Left colon (tissue), 2 donors: ENCODE data around the gene TNXB. TPM values are rescaled to one million over a fixed set of nuclear protein-coding genes. Genes with fewer than 3 reads are reported as not detected.
"Not testable (repeated sequence)": the region's sequence is repeated elsewhere in the genome, so short reads cannot be mapped to it uniquely, and the experiment has no call there.

ENCODE experiments used
- ATAC-seq: fragments of 200-7000 bp; cut with Tn5 transposase; one replicate; pipeline ENCODE4 v1.9.1; 2020; ENCODE audit warnings: mild to moderate bottlenecking, moderate library complexity
- DNase-seq, 2 donors: peaks; one replicate each; pipeline ENCODE4 v3.0.0-alpha.2; 2020
- intact Hi-C, 2 donors: fragments of 100-400 bp; cut with DNase I in 1 of 2; cut with micrococcal nuclease in 1 of 2; formaldehyde crosslinking; loops; one replicate each; pipeline versions ENCODE4 v1.11.2 to v1.14.0; 2022; cut with DNase I, micrococcal nuclease
- total RNA-seq, 2 donors: library from RNA; stranded (reverse); fragmentation: NEBNext Ultra II Directional; extraction: Animal tissue kit (Norgen Biotek cat#: 25700); gene quantifications; one replicate each; pipeline ENCODE4 v1.2.1, GENCODE V29; 2021
- donor health status: DM: no; HTN: no; CAD: no.
- donor health status: DM: yes; HTN: yes; CAD: no.

TNXB gene
- total RNA-seq, 2 donors from 2014 or later = 19.4 to 35.9 TPM

- DNase-seq (peak; percentile 82 to 88), ATAC-seq (peak; percentile 94)
- intact Hi-C loops = loop anchor here in 1 of 2 donors (5.0 to 10.0 kb wide), 2 partner anchors 76 to 123 kb away; partner anchors contain the start of genes GPSM3 and PBX2
Measured at GRCh38 chr6:32118782-32119628, 9.9 kb upstream of the TNXB start.

- ATAC-seq = no peak
- DNase-seq = no peak
- intact Hi-C loops = loop anchor here in 1 of 2 donors (5.0 to 10.0 kb wide), 2 partner anchors 77 to 125 kb away; partner anchors contain the start of genes GPSM3 and PBX2
Measured at GRCh38 chr6:32117461-32117860, 8.3 kb upstream of the TNXB start.

- DNase-seq = no peak
- ATAC-seq = no peak
- intact Hi-C loops = loop anchor here in 1 of 2 donors (5.0 to 10.0 kb wide), 2 partner anchors 78 to 126 kb away; partner anchors contain the start of genes GPSM3 and PBX2
Measured at GRCh38 chr6:32116674-32117073, 7.5 kb upstream of the TNXB start.

GRCh38 chr6:32115623-32116022, 6.5 kb upstream of the TNXB start:
- intact Hi-C loops = loop anchor here in 1 of 2 donors (5.0 to 10.0 kb wide), 2 partner anchors 79 to 127 kb away; partner anchors contain the start of genes GPSM3 and PBX2
- ATAC-seq = no peak

GRCh38 chr6:32114796-32115195, 5.7 kb upstream of the TNXB start:
- intact Hi-C loops = loop anchor here in 1 of 2 donors (5.0 to 10.0 kb wide), 2 partner anchors 80 to 128 kb away; partner anchors contain the start of genes GPSM3 and PBX2
- no peak for ATAC-seq
- DNase-seq = no peak

More at GRCh38 chr6:32115623-32116022, 6.5 kb upstream of the TNXB start:
- no peak for DNase-seq

- intact Hi-C loops = loop anchor here in 1 of 2 donors (10.0 kb wide), 1 partner anchor 81 kb away; the partner anchor contains the start of genes GPSM3 and PBX2
- ATAC-seq = no peak
- peak; percentile 52 to 69 for DNase-seq
Measured at GRCh38 chr6:32113386-32114352, 4.5 kb upstream of the TNXB start.

GRCh38 chr6:32112431-32112980, 3.4 kb upstream of the TNXB start:
- intact Hi-C loops = loop anchor here in 1 of 2 donors (10.0 kb wide), 1 partner anchor 82 kb away; the partner anchor contains the start of genes GPSM3 and PBX2
- DNase-seq (no peak), ATAC-seq (no peak)

GRCh38 chr6:32111424-32112066, 2.4 kb upstream of the TNXB start:
- intact Hi-C loops = loop anchor here in 1 of 2 donors (10.0 kb wide), 1 partner anchor 83 kb away; the partner anchor contains the start of genes GPSM3 and PBX2

GRCh38 chr6:32110632-32111031, 1.5 kb upstream of the TNXB start:
- ATAC-seq = peak; percentile 42

More at GRCh38 chr6:32111424-32112066, 2.4 kb upstream of the TNXB start:
- no peak for ATAC-seq
- DNase-seq = no peak

GRCh38 chr6:32109765-32110160, 625 bp upstream of the TNXB start:
- no peak for ATAC-seq
- intact Hi-C loops = loop anchor here in 1 of 2 donors (10.0 kb wide), 1 partner anchor 85 kb away; the partner anchor contains the start of genes GPSM3 and PBX2
- DNase-seq = no peak

More at GRCh38 chr6:32110632-32111031, 1.5 kb upstream of the TNXB start:
- intact Hi-C loops = loop anchor here in 1 of 2 donors (10.0 kb wide), 1 partner anchor 84 kb away; the partner anchor contains the start of genes GPSM3 and PBX2
- no peak for DNase-seq

GRCh38 chr6:32108727-32109113, 418 bp downstream of the TNXB start:
- ATAC-seq (peak; percentile 10), DNase-seq (no peak)
- intact Hi-C loops = no loop called here

- DNase-seq (peak; percentile 40 to 49), ATAC-seq (peak; percentile 47)
- intact Hi-C loops = no loop called here
Measured at GRCh38 chr6:32108094-32108627, 977 bp downstream of the TNXB start.

GRCh38 chr6:32107406-32107805, 1.7 kb downstream of the TNXB start:
- ATAC-seq = no peak
- intact Hi-C loops = no loop called here
- DNase-seq = no peak

GRCh38 chr6:32105433-32105832, 3.7 kb downstream of the TNXB start:
- intact Hi-C loops = no loop called here
- ATAC-seq (no peak), DNase-seq (no peak)

GRCh38 chr6:32102255-32102654, 6.9 kb downstream of the TNXB start:
- no peak for ATAC-seq
- intact Hi-C loops = no loop called here
- DNase-seq = no peak

GRCh38 chr6:32100251-32100650, 8.9 kb downstream of the TNXB start:
- ATAC-seq, DNase-seq, intact Hi-C loops: not testable (repeated sequence)

- intact Hi-C loops = no loop called here
- ATAC-seq = no peak
- DNase-seq = no peak
Measured at GRCh38 chr6:32097364-32097763, 11.8 kb downstream of the TNXB start.
